ENCODE results near the gene ARHGAP33.

DNA sequence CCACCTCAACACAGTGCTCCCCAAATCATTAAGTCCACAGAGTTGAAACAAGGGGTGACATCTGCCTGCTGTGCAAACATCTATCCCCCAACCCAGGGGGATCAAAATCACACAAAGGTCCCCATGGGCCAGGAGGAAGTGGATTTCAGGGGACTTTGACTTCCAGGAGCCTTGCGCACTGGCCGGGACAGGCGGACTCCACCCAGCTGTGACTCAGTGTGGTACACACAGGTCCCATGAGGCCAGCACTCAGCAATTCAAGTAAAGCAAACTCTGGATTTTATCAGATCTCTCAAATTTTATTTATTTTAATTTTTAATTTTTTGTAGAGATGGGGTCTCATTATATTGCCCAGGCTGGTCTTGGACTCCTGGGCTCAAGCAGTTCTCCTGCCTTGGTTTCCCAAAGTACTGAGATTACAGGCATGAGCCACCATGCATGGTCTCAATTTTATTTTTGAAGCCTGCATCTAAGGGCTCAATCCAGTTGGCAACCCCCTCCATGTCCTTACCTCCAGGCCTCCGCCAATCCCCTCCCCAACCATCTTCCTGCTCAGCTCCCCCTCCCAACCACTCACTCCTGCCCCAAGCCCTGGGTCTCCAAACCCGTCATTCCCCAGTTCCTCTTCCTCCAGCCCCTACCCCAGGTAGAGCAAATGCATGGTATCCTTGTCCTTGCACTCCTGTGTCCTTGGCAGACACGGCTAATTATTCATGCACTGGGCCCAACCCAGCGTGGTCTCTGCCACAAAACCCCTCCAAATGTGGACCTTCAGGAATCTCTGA lies 18.2 kb downstream of the ARHGAP33 start:
- TF ChIP-seq, protein P1, sequence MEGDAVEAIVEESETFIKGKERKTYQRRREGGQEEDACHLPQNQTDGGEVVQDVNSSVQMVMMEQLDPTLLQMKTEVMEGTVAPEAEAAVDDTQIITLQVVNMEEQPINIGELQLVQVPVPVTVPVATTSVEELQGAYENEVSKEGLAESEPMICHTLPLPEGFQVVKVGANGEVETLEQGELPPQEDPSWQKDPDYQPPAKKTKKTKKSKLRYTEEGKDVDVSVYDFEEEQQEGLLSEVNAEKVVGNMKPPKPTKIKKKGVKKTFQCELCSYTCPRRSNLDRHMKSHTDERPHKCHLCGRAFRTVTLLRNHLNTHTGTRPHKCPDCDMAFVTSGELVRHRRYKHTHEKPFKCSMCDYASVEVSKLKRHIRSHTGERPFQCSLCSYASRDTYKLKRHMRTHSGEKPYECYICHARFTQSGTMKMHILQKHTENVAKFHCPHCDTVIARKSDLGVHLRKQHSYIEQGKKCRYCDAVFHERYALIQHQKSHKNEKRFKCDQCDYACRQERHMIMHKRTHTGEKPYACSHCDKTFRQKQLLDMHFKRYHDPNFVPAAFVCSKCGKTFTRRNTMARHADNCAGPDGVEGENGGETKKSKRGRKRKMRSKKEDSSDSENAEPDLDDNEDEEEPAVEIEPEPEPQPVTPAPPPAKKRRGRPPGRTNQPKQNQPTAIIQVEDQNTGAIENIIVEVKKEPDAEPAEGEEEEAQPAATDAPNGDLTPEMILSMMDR (IDR thresholded peaks at IDR 0.05), result no peak
- TF ChIP-seq POLR2A (IDR thresholded peaks at IDR 0.05), result no peak

Data from Peyer's patch (tissue), 4 donors.